Hematopoietic multipotent progenitor cell treated with erythropoietin and hydrocortisone succinate and interleukin-3 and kit ligand, for 17 days (in vitro differentiated cells): ENCODE measurements around the gene BTBD2.
"Not testable (repeated sequence)": the region's sequence is repeated elsewhere in the genome, so short reads cannot be mapped to it uniquely, and the experiment has no call there.

Source experiments
- DNase-seq: peaks from one replicate; pipeline ENCODE4 v3.0.0-alpha.2; 2015; ENCODE audit warnings: low spot score

The BTBD2 gene

GRCh38 chr19:2014131-2014571, 1.4 kb downstream of the BTBD2 start:
- DNase-seq: no peak

- DNase-seq: no peak
Measured at GRCh38 chr19:2013683-2013961, 1.9 kb downstream of the BTBD2 start.

- DNase-seq: no peak
Measured at GRCh38 chr19:2012941-2013682, 2.4 kb downstream of the BTBD2 start.

- DNase-seq: no peak
Measured at GRCh38 chr19:2011169-2011568, 4.3 kb downstream of the BTBD2 start.

GRCh38 chr19:2010135-2010668, 5.3 kb downstream of the BTBD2 start:
- no peak for DNase-seq

- no peak for DNase-seq
Measured at GRCh38 chr19:2003874-2004273, 11.6 kb downstream of the BTBD2 start.

GRCh38 chr19:1999856-2000515, 15.5 kb downstream of the BTBD2 start:
- no peak for DNase-seq

GRCh38 chr19:1998712-1999708, 16.5 kb downstream of the BTBD2 start:
- no peak for DNase-seq

GRCh38 chr19:1997353-1998233, 17.9 kb downstream of the BTBD2 start:
- no peak for DNase-seq

- DNase-seq: no peak
Measured at GRCh38 chr19:1992759-1993260, 22.7 kb downstream of the BTBD2 start.

GRCh38 chr19:1991018-1991913, 24.2 kb downstream of the BTBD2 start:
- no peak for DNase-seq

GRCh38 chr19:1990230-1991017, 25.1 kb downstream of the BTBD2 start:
- no peak for DNase-seq

GRCh38 chr19:1989513-1990229, 25.8 kb downstream of the BTBD2 start:
- DNase-seq: no peak

GRCh38 chr19:1988464-1988863, 27.1 kb downstream of the BTBD2 start:
- DNase-seq: not testable (repeated sequence)

GRCh38 chr19:1987197-1988187, 28.0 kb downstream of the BTBD2 start:
- DNase-seq: no peak

- DNase-seq: no peak
Measured at GRCh38 chr19:1986357-1987162, 29.0 kb downstream of the BTBD2 start.
